K562 (cell line): Measurements from ENCODE around the gene SMCHD1. TPM values are rescaled to one million over a fixed set of nuclear protein-coding genes. Genes with fewer than 3 reads are reported as not detected.

Experiments
- ATAC-seq: fragments of 200-7000 bp; cut with Tn5 transposase; 3 replicates; pipeline ENCODE4 v1.9.1; 2020; ENCODE audit warnings: moderate library complexity
- BruUV-seq: library from RNA; stranded (reverse); fragments of 400-500 nt; replicated peaks from 2 replicates; lab custom pipeline; 2021; lab: Mats Ljungman, UMichigan
- CTCF ChIA-PET: fragments of 300-600 bp; formaldehyde crosslinking; extraction: SDS; loops from one replicate; lab custom pipeline; 2021; ENCODE audit warnings: low intra/inter-chr PET ratio; lab: Yijun Ruan, JAX
- POLR2A ChIA-PET: fragments of 300-600, 350-650 bp; sonication (Branson Sonifier 250); formaldehyde crosslinking; extraction: SDS; loops from one replicate; lab custom pipeline; 2021; ENCODE audit warnings: antibody characterized with exemption, inconsistent platforms; lab: Yijun Ruan, JAX
- DNase-seq, 4 experiments: peaks; one replicate each; pipeline versions ENCODE4 v3.0.0 to v3.0.0-alpha.2; 2011 to 2018; ENCODE audit warnings: low spot score in 3 of 4, mixed read lengths in 3 of 4; ENCODE audit errors: extremely low read depth in 1 of 4
- FAIRE-seq: peaks from 2 replicates; lab custom pipeline; 2011; peaks lifted over from hg19 to GRCh38; lab: Jason Lieb, UNC
- H2AFZ ChIP-seq: 2 replicates; pipeline ENCODE4 v1.6.0; 2011; ENCODE audit warnings: low read depth, low read length, control low read depth, inconsistent platforms
- H3K27ac ChIP-seq: fragments of 200-600 bp; 3 replicates; pipeline ENCODE4 v1.8.0; 2011; ENCODE audit warnings: low read depth, mild to moderate bottlenecking, control low read depth, inconsistent platforms, low read length, moderate library complexity, mixed read lengths; ENCODE audit errors: extremely low read depth
- H3K27me3 ChIP-seq, 2 experiments: fragments of 300-600 bp in 1 of 2; 2 replicates in 1 of 2; 3 replicates in 1 of 2; pipeline versions ENCODE4 v1.6.0 to v1.8.0; 2011; ENCODE audit warnings: inconsistent platforms in 2 of 2, low read length in 2 of 2, mild to moderate bottlenecking in 1 of 2, mixed read lengths in 1 of 2, moderate library complexity in 1 of 2; ENCODE audit not compliant: control insufficient read depth in 2 of 2, insufficient read depth in 2 of 2
- H3K36me3 ChIP-seq: fragments of 300-600 bp; 3 replicates; pipeline ENCODE4 v1.8.0; 2011; ENCODE audit warnings: mild to moderate bottlenecking, low read length, inconsistent platforms; ENCODE audit not compliant: control insufficient read depth, insufficient read depth
- H3K4me1 ChIP-seq, 2 experiments: fragments of 200-600 bp in 1 of 2; replicated peaks in 1 of 2; 2 replicates in 1 of 2; 3 replicates in 1 of 2; pipeline versions ENCODE4 v1.5.1 to v1.8.0; 2011; ENCODE audit warnings: inconsistent platforms in 2 of 2, low read length in 2 of 2, mild to moderate bottlenecking in 1 of 2, mixed read lengths in 1 of 2, moderate library complexity in 1 of 2; ENCODE audit not compliant: control insufficient read depth in 2 of 2, insufficient read depth in 2 of 2
- H3K4me2 ChIP-seq: 2 replicates; pipeline ENCODE4 v1.6.1; 2011; ENCODE audit warnings: low read length, control low read depth, inconsistent platforms, mixed read lengths; ENCODE audit not compliant: insufficient read depth
- H3K4me3 ChIP-seq: fragments of 200-600 bp; sonication (generic), shearing (Covaris generic); 2 replicates; pipeline ENCODE4 v1.5.1; 2016; ENCODE audit warnings: control low read depth, inconsistent platforms
- H3K79me2 ChIP-seq: fragments of 200-600 bp; 3 replicates; pipeline ENCODE4 v1.8.0; 2011; ENCODE audit warnings: low read length, inconsistent platforms; ENCODE audit not compliant: control insufficient read depth, insufficient read depth
- H3K9ac ChIP-seq, 2 experiments: 2 replicates each; pipeline versions ENCODE4 v1.6.0 to v1.6.1; 2011; ENCODE audit warnings: low read depth in 2 of 2, low read length in 2 of 2, control low read depth in 1 of 2, inconsistent platforms in 1 of 2, mild to moderate bottlenecking in 1 of 2, mixed read lengths in 1 of 2; ENCODE audit not compliant: insufficient read depth in 1 of 2
- H3K9me1 ChIP-seq: one replicate; pipeline ENCODE4 v1.6.0; 2011; ENCODE audit warnings: inconsistent platforms, mild to moderate bottlenecking, low read length, moderate library complexity; ENCODE audit not compliant: control insufficient read depth, insufficient read depth
- H3K9me3 ChIP-seq: replicated peaks from 2 replicates; pipeline ENCODE4 v1.5.1; 2011; ENCODE audit warnings: low read depth, low read length, inconsistent platforms; ENCODE audit not compliant: control insufficient read depth, insufficient read depth
- H4K20me1 ChIP-seq: replicated peaks from 2 replicates; pipeline ENCODE4 v1.6.1; 2011; ENCODE audit warnings: low read length, inconsistent platforms, mixed read lengths; ENCODE audit not compliant: control insufficient read depth, insufficient read depth
- BRF1 ChIP-seq: IDR thresholded peaks from 3 replicates; pipeline ENCODE4 v1.6.1; 2011; ENCODE audit warnings: borderline replicate concordance, mild to moderate bottlenecking; ENCODE audit not compliant: insufficient read length; ENCODE audit errors: extremely low read depth
- EHMT2 ChIP-seq: fragments of 450-650 bp; IDR thresholded peaks from 2 replicates; pipeline ENCODE4 v1.6.1; 2018; ENCODE audit warnings: antibody characterized with exemption
- ELF1 ChIP-seq: fragments of 200-800 bp; sonication (Bioruptor generic); IDR thresholded peaks from 2 replicates; pipeline ENCODE4 v1.6.1; 2016; ENCODE audit warnings: missing genetic modification characterization, missing compliant biosample characterization
- ELF2 ChIP-seq: fragments of 250-450 bp; sonication (Bioruptor Pico); IDR thresholded peaks from 2 replicates; pipeline ENCODE4 v1.5.0; 2021; ENCODE audit warnings: mild to moderate bottlenecking
- GATAD2A ChIP-seq: fragments of 450-650 bp; IDR thresholded peaks from 2 replicates; pipeline ENCODE4 v1.6.1; 2017
- KAT7 ChIP-seq: sonication (generic); formaldehyde crosslinking; IDR thresholded peaks from 2 replicates; pipeline ENCODE4 v1.8.0; 2022; ENCODE audit warnings: missing genetic modification reagents, mild to moderate bottlenecking, borderline replicate concordance
- KDM1A ChIP-seq, 2 experiments: fragments of 450-650 bp; IDR thresholded peaks; 2 replicates each; pipeline ENCODE4 v1.6.1; 2016; ENCODE audit warnings: mild to moderate bottlenecking in 2 of 2
- RBM15 ChIP-seq: fragments of 200-400 bp; formaldehyde crosslinking; IDR thresholded peaks from 2 replicates; pipeline ENCODE4 v1.6.1; 2018; ENCODE audit warnings: mild to moderate bottlenecking, low read length, moderate library complexity; ENCODE audit not compliant: insufficient read depth
- SAFB ChIP-seq: fragments of 200-400 bp; formaldehyde crosslinking; IDR thresholded peaks from 2 replicates; pipeline ENCODE4 v1.6.1; 2017; ENCODE audit warnings: low read depth, low read length, borderline replicate concordance
- TEAD2 ChIP-seq: fragments of 450-650 bp; IDR thresholded peaks from 2 replicates; pipeline ENCODE4 v1.6.1; 2016; ENCODE audit warnings: missing genetic modification characterization, control low read depth, missing compliant biosample characterization
- THRAP3 ChIP-seq: fragments of 450-650 bp; IDR thresholded peaks from 2 replicates; pipeline ENCODE4 v1.6.1; 2016; ENCODE audit warnings: mild to moderate bottlenecking, inconsistent platforms, borderline replicate concordance
- TOE1 ChIP-seq, 2 experiments: fragments of 450-650 bp in 1 of 2; sonication (generic) in 1 of 2; formaldehyde crosslinking in 1 of 2; IDR thresholded peaks; 2 replicates each; pipeline versions ENCODE4 v1.7.1 to v1.8.0; 2016 to 2022; ENCODE audit warnings: borderline replicate concordance in 2 of 2, mild to moderate bottlenecking in 2 of 2, antibody characterized with exemption in 1 of 2, inconsistent platforms in 1 of 2, low read depth in 1 of 2, missing genetic modification reagents in 1 of 2, moderate library complexity in 1 of 2
- ZNF121 ChIP-seq: sonication (generic); formaldehyde crosslinking; conservative IDR thresholded peaks from 2 replicates; pipeline ENCODE4 v1.8.0; 2022; ENCODE audit warnings: missing genetic modification reagents
- WGBS: fragments of 100-300 bp; shearing (Covaris generic); methylation state at CpG from one replicate; pipeline ENCODE4 v1.1.6; 2016; ENCODE audit warnings: low coverage, mixed read lengths; ENCODE audit not compliant: insufficient coverage; ENCODE audit errors: missing lambda C conversion rate; 5-methylcytosine and 5-hydroxymethylcytosine counted together
- in situ Hi-C: fragments of 300-500 bp; cut with MboI; formaldehyde crosslinking; loops from 4 replicates; pipeline ENCODE4 v1.15.0; 2018; ENCODE audit warnings: inconsistent platforms, mixed read lengths
- intact Hi-C: fragments of 100-400 bp; cut with micrococcal nuclease; formaldehyde crosslinking; loops from 2 replicates; pipeline ENCODE4 v1.14.2; 2022
- polyA plus RNA-seq, 8 experiments: library from polyadenylated mRNA; depleted of rRNA in 4 of 8; stranded (reverse) in 5 of 8; unstranded in 3 of 8; fragments of >200 nt; fragmentation: Nextera tagmentation in 2 of 8; fragmentation: Illumina TruSeq in 1 of 8; extraction: Ambion mirVana in 2 of 8; extraction: Trizol in 1 of 8; gene quantifications; 2 replicates each; pipeline versions ENCODE4 v1.2.1 to v1.2.3, GENCODE V29; 2011 to 2014; ENCODE audit warnings: inconsistent platforms in 1 of 8, missing spikeins in 1 of 8
- total RNA-seq, 7 experiments: library from RNA; depleted of rRNA in 6 of 7; stranded (reverse); fragments of >200 nt in 6 of 7; fragmentation: Illumina TruSeq in 2 of 7; extraction: Trizol in 2 of 7; gene quantifications; 2 replicates each; pipeline versions ENCODE4 v1.2.1 to v1.2.3, GENCODE V29; 2011 to 2021; ENCODE audit warnings: low replicate concordance in 1 of 7
- TF ChIP-seq, protein P1 (sequence below): fragments of 450-650 bp; IDR thresholded peaks from 2 replicates; pipeline ENCODE4 v1.6.1; 2017; ENCODE audit warnings: antibody characterized with exemption
- TF ChIP-seq, protein P2 (sequence below), 2 experiments: fragments of 450-650 bp in 1 of 2; sonication (generic) in 1 of 2; formaldehyde crosslinking; conservative IDR thresholded peaks; 2 replicates each; pipeline versions ENCODE4 v1.4.0 to v1.8.1; 2020 to 2022; ENCODE audit warnings: mild to moderate bottlenecking in 1 of 2, missing genetic modification reagents in 1 of 2

The SMCHD1 gene
- total and polyA plus RNA-seq, 9 of the 15 experiments (the other 6 are each of a cell fraction or from before 2014, with no cell fraction given): 6.3 to 144 (median 72.7) TPM

DNA sequence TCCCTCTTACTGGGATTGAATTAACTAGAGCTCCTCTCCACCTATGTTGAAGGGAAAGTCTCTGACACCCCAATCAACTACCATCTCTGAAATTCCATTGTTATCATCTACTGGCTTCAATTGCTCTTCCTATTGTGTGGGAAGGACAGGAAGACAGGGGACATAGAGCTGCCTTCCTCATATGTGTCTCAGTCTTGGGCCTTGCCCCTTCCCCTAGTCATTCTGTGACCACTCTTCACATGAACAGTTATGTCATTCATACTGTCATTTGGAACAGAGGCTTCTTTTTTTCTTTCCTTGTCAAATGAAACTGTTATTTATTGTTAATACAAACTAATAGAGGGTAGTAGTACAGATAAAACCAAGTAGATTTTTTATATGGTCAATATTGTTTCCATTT, 121.7 kb downstream of the SMCHD1 start:
- H3K27me3 ChIP-seq: no peaks in the 10 kb centered on the region
- H3K4me2 ChIP-seq: no peak overlapping the region
- peaks cover 90% of the 10 kb centered on the region for H3K36me3 ChIP-seq
- no peak for DNase-seq
- in situ Hi-C loops: no loop called here
- ChIA-PET CTCF (no interaction called here), POLR2A (interaction anchor here (0.6 kb wide), 1 partner anchor 117 kb away, joined by 3 read pairs; no protein-coding TSS in a partner anchor)
- H3K4me1 ChIP-seq: no peaks in the 10 kb centered on the region
- no peak overlapping the region for H3K27ac ChIP-seq
- no peak for TF ChIP-seq RBM15
- H4K20me1 ChIP-seq: no peaks in the 10 kb centered on the region
- BruUV-seq: no TSS peak
- no peak overlapping the region for H2AFZ ChIP-seq
- H3K9ac ChIP-seq: no peak overlapping the region
- intact Hi-C loops: no loop called here
- H3K9me3 ChIP-seq: no peaks in the 10 kb centered on the region
- no peaks in the 10 kb centered on the region for H3K9me1 ChIP-seq
- no peak for ATAC-seq
- FAIRE-seq: no peak
- no peak overlapping the region for H3K4me3 ChIP-seq
- H3K79me2 ChIP-seq: no peaks in the 10 kb centered on the region

DNA sequence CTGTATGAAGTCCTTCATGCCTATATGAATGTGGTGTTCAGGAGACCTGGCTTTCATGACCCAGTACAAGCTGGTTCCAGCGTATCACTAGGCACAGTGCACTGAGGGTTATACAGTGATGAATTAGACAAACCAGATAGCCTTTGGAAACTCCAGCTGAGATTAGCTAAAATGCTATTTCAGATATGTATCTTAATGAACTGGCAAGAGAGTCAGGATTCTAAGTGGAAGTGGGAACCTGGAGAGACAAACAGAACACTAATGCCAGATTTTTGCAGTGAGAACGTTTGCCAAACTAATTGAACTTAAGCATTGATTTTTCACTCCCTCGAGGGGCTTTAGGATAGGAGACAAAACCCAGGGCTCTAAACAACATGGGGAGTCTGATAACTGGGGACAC, 125.2 kb downstream of the SMCHD1 start:
- Histone ChIP-seq H3K79me2 (no peaks in the 10 kb centered on the region), H3K4me3 (no peak overlapping the region), H3K9me3 (no peaks in the 10 kb centered on the region), H2AFZ (no peak overlapping the region), H3K9me1 (no peaks in the 10 kb centered on the region), H3K36me3 (peaks cover 89% of the 10 kb centered on the region), H3K4me1 (no peaks in the 10 kb centered on the region), H3K4me2 (no peak overlapping the region), H4K20me1 (no peaks in the 10 kb centered on the region), H3K27me3 (no peaks in the 10 kb centered on the region), H3K9ac (no peak overlapping the region), H3K27ac (no peak overlapping the region)
- ChIA-PET POLR2A (interaction anchor here (0.6 to 1.7 kb wide), 4 partner anchors 11 to 138 kb away, joined by 3 to 6 read pairs (median 4); no protein-coding TSS in a partner anchor), CTCF (no interaction called here)
- FAIRE-seq: no peak
- intact Hi-C loops: no loop called here
- no peak for ATAC-seq
- 74% methylated on average over 3 of the region's 3 CpGs for WGBS
- BruUV-seq: no TSS peak
- no peak for DNase-seq
- in situ Hi-C loops: no loop called here
- TF ChIP-seq, protein P1, sequence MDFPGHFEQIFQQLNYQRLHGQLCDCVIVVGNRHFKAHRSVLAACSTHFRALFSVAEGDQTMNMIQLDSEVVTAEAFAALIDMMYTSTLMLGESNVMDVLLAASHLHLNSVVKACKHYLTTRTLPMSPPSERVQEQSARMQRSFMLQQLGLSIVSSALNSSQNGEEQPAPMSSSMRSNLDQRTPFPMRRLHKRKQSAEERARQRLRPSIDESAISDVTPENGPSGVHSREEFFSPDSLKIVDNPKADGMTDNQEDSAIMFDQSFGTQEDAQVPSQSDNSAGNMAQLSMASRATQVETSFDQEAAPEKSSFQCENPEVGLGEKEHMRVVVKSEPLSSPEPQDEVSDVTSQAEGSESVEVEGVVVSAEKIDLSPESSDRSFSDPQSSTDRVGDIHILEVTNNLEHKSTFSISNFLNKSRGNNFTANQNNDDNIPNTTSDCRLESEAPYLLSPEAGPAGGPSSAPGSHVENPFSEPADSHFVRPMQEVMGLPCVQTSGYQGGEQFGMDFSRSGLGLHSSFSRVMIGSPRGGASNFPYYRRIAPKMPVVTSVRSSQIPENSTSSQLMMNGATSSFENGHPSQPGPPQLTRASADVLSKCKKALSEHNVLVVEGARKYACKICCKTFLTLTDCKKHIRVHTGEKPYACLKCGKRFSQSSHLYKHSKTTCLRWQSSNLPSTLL: no peak
- TF ChIP-seq ELF1: no peak
- TF ChIP-seq GATAD2A: no peak
- no peak for TF ChIP-seq SAFB
- TF ChIP-seq KAT7 (CRISPR knock-in tag): no peak
- no peak for TF ChIP-seq ZNF121 (CRISPR knock-in tag)
- no peak for TF ChIP-seq THRAP3
- TF ChIP-seq EHMT2: no peak
- TF ChIP-seq TEAD2: no peak
- TF ChIP-seq TOE1 (IDR thresholded peaks at IDR 0.05; ENCODE audit: borderline replicate concordance): no peak
- no peak for TF ChIP-seq TOE1 (CRISPR knock-in tag; IDR thresholded peaks at IDR 0.05; ENCODE audit: borderline replicate concordance, low read depth)
- TF ChIP-seq BRF1: no peak
- TF ChIP-seq, protein P2, sequence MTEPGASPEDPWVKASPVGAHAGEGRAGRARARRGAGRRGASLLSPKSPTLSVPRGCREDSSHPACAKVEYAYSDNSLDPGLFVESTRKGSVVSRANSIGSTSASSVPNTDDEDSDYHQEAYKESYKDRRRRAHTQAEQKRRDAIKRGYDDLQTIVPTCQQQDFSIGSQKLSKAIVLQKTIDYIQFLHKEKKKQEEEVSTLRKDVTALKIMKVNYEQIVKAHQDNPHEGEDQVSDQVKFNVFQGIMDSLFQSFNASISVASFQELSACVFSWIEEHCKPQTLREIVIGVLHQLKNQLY (CRISPR knock-in tag; conservative IDR thresholded peaks at IDR 0.05): no peak
- no peak for TF ChIP-seq ELF2 (CRISPR knock-in tag)
- no peak for TF ChIP-seq KDM1A (IDR thresholded peaks at IDR 0.05)
